SK-N-MC (cell line): ENCODE results near the gene CXCR3.
"Not testable (repeated sequence)": the region's sequence is repeated elsewhere in the genome, so short reads cannot be mapped to it uniquely, and the experiment has no call there.

Experiments used
- EZH2 ChIP-seq: fragments of 200-600 bp; sonication (generic); IDR thresholded peaks from one replicate; pipeline ENCODE4 v1.6.1; 2017; ENCODE audit warnings: antibody characterized with exemption
- FOXP2 ChIP-seq: optimal IDR thresholded peaks from 2 replicates; pipeline ENCODE3; 2011; ENCODE audit warnings: mild to moderate bottlenecking, moderate library complexity; ENCODE audit not compliant: insufficient read depth; ENCODE audit errors: extremely low read length, control extremely low read depth
- POLR2AphosphoS5 ChIP-seq: IDR thresholded peaks from 2 replicates; pipeline ENCODE4 v1.6.1; 2012; ENCODE audit warnings: mild to moderate bottlenecking, low read depth, low read length, borderline replicate concordance

DNA sequence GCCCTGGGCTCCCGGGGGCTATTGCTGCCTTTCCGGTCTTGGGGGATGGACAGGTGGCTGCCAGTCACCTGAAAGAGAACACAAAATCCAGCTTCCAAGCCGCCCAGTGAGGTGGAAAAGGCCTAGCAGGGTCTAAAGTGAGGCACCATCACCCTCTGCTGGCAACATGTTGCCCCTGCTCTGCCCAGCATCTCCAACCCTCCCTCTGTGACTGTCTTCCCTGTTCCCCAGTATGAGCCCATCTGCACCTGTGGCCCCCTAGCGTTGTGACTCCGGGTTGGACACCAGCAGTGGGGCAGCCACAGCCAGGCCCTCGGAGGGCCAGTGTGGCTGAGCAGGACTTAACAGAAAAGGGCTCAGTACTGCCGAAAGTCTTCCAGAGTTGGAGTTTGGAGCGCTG is 45.9 kb upstream of the CXCR3 start:
- not testable (repeated sequence) for TF ChIP-seq POLR2AphosphoS5, EZH2, FOXP2
